ENCODE results near the gene LRFN2. TPM values are rescaled to one million over a fixed set of nuclear protein-coding genes. Genes with fewer than 3 reads are reported as not detected.

LRFN2 gene
- total RNA-seq, 3 donors from 2014 or later = 0.14 to 0.29 (median 0.16) TPM

- Histone ChIP-seq H3K36me3 (ENCODE audit: low read depth) (no peaks in the 10 kb centered on the region), H3K4me3 (no peak overlapping the region), H3K4me1 (ENCODE audit: low read depth) (no peaks in the 10 kb centered on the region), H3K9me3 (no peaks in the 10 kb centered on the region)
- intact Hi-C loops (cut with DNase I, micrococcal nuclease) = no loop called here
- DNase-seq = no peak
- no peak for ATAC-seq
- no peak for TF ChIP-seq CTCF (IDR thresholded peaks at IDR 0.05)
Measured at GRCh38 chr6:40392589-40392988, 194.6 kb downstream of the LRFN2 start.

DNA sequence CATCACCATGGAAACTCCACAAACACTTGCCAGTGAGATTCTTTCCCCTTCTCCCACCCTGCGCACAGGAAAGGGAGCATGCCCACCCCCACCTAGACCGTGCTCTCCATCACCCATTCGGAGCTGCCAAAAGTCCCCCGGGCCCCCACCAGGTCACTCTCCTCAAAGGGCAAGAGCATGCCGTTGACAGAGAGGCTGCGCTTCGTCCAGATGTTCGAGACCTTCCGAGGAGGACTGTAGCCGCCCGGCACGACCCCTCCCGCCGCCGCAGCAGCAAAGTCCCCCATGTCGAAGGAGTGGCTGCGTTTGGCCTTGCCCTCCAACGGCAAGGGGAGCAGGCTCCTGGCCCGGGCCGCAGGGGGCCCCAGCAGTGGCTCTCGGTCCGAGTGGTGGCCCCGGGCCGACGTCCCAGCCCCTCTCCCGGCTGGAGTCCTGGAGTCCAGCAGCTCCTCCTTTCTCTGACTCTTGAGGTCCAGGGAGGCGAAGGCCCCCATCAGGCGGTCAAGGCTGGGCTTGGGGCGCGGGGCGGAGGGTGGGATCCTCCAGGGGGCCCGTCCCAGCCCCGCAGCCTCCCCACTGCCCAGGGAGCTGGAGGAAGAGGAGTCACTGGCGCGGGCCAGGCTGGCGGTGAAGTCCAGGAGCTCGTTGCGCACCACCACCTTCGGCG, 195.2 kb downstream of the LRFN2 start:
- no peaks in the 10 kb centered on the region for H3K36me3 ChIP-seq (ENCODE audit: low read depth)
- no peaks in the 10 kb centered on the region for H3K4me1 ChIP-seq (ENCODE audit: low read depth)
- no peak overlapping the region for H3K4me3 ChIP-seq
- ATAC-seq (no peak), DNase-seq (no peak)
- intact Hi-C loops (cut with DNase I, micrococcal nuclease) = no loop called here
- TF ChIP-seq CTCF (IDR thresholded peaks at IDR 0.05) = no peak
- H3K9me3 ChIP-seq = no peaks in the 10 kb centered on the region

DNA sequence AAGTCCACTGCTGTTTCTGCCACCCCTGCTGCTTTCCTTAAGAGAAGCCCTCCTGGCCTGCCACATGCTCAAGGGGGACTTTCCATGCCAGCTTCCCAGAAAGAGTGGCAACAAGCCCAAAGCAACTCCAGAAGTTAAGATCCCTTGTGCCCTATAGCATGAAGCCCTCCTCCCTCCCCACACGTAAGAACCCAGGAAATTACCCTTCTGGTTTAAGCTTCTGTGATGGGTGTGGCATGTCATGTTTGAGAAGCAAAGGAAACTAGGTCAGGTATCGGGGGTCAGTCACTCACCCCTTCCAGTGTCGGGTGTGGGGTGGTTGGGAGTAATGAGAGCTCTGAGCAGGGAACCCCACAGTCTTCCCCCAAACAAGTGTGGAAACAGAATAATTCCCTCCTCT, 196.1 kb downstream of the LRFN2 start:
- Histone ChIP-seq H3K36me3 (ENCODE audit: low read depth) (no peaks in the 10 kb centered on the region), H3K4me3 (no peak overlapping the region), H3K4me1 (ENCODE audit: low read depth) (no peaks in the 10 kb centered on the region), H3K9me3 (no peaks in the 10 kb centered on the region)
- no peak for TF ChIP-seq CTCF (IDR thresholded peaks at IDR 0.05)
- DNase-seq = no peak
- ATAC-seq = no peak
- intact Hi-C loops (cut with DNase I, micrococcal nuclease) = no loop called here

GRCh38 chr6:40390144-40390800, 196.9 kb downstream of the LRFN2 start:
- no peak for ATAC-seq

GRCh38 chr6:40389254-40389653, 197.9 kb downstream of the LRFN2 start:
- ATAC-seq = no peak
- intact Hi-C loops (cut with DNase I, micrococcal nuclease) = no loop called here

More at GRCh38 chr6:40390144-40390800, 196.9 kb downstream of the LRFN2 start:
- Histone ChIP-seq H3K4me3 (no peak overlapping the region), H3K36me3 (ENCODE audit: low read depth) (no peaks in the 10 kb centered on the region), H3K4me1 (ENCODE audit: low read depth) (no peaks in the 10 kb centered on the region), H3K9me3 (no peaks in the 10 kb centered on the region)
- TF ChIP-seq CTCF (IDR thresholded peaks at IDR 0.05) = no peak
- intact Hi-C loops (cut with DNase I, micrococcal nuclease) = no loop called here
- no peak for DNase-seq

More at GRCh38 chr6:40389254-40389653, 197.9 kb downstream of the LRFN2 start:
- Histone ChIP-seq H3K4me3 (no peak overlapping the region), H3K4me1 (ENCODE audit: low read depth) (no peaks in the 10 kb centered on the region), H3K9me3 (no peaks in the 10 kb centered on the region), H3K36me3 (ENCODE audit: low read depth) (no peaks in the 10 kb centered on the region)
- DNase-seq = no peak
- no peak for TF ChIP-seq CTCF (IDR thresholded peaks at IDR 0.05)
